ENCODE results near the gene ERI3.

ERI3 gene

DNA sequence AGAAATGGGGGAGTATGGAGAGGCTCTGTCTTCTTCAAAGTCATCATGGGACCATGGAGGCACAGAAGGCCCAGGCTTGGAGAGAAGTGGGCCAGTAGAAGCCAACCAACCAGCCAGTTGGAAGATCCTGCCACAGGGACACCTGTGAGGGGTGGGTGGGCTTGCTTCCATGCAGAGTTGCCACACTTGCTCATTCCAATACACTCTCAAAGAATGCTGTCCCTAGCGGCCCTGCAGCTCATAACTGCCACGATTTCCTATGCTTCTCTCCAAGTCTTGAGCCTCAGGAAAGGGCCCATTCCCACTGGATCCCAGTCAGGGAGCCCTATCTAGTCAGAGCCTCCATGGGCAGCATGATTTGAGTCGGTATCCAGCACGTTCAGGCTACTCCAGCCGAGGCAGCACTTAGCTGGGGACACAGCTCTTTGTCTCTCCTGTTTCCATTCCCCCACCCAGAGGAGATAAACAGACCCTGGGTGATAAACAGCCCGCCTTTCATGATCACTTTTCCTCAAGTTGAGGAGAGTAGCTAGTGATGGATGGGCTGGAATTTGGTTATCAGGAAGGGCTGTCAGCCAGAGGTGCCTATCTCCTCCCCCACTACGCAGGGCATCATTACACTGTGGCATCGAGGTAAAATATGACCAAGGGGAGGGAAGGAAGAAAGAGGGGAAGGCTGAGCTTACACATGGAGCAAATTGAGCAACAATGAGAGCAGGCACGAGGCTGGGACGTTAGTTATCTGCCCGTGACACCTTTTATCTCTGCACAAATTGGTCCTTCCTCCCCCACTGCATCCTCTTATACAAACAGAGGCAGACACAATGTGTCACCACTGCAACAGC, 64.6 kb downstream of the ERI3 start:
- peaks cover 14% of the 10 kb centered on the region for H3K36me3 Mint-ChIP-seq
- no peak overlapping the region for H3K27ac Mint-ChIP-seq
- no peaks in the 10 kb centered on the region for H3K9me3 Mint-ChIP-seq (ENCODE audit: low read depth)

DNA sequence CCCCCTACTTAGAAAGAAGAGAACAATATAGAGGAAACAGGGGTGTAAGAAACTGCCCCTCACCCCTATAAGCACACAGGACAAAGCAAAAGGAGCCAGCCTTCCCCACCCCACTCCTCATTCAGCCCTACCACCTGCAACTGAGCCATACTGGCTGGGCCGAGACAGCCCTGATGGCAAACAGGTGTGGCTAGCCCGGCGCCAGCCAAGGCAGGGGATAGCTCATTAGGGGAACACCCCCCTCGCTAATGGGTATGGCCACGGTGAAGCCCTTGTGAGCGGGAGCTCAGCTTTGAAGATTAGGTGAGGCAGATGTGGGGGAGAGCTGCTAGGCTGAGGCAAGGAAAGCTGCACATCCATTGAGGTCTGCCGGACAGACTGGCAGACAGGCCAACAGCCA, 65.5 kb downstream of the ERI3 start:
- Mint-ChIP-seq H3K27me3 (no peaks in the 10 kb centered on the region), H3K36me3 (peaks cover 16% of the 10 kb centered on the region), H3K4me1 (ENCODE audit: low read depth) (no peaks in the 10 kb centered on the region), H3K4me3 (no peak overlapping the region), H3K9me3 (ENCODE audit: low read depth) (no peaks in the 10 kb centered on the region), H3K27ac (no peak overlapping the region)

More for the DNA sequence above, 64.6 kb downstream of the ERI3 start:
- no peaks in the 10 kb centered on the region for H3K27me3 Mint-ChIP-seq
- no peak overlapping the region for H3K4me3 Mint-ChIP-seq
- H3K4me1 Mint-ChIP-seq (ENCODE audit: low read depth), result no peaks in the 10 kb centered on the region

DNA sequence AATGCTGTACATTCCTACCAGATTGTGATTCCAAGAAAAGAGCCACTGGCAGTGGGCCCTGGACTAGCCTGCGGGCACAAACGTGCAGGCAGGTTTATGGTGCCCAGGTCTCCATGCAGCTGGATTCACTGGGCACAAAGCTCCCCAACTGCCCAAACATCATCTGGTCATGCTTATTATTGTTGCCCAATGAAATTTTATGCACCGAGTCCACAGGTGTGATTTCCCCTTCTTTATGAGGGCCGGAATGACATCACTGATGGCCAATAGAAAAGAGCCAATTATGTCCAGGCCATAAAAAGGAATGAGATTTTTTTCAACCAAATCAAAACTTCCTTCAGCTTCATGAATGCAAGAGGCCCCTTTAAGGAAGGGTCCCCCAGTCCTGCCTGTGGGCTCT, 66.2 kb downstream of the ERI3 start:
- Mint-ChIP-seq H3K4me1 (ENCODE audit: low read depth) (no peaks in the 10 kb centered on the region), H3K9me3 (ENCODE audit: low read depth) (no peaks in the 10 kb centered on the region), H3K27me3 (no peaks in the 10 kb centered on the region), H3K36me3 (peaks cover 17% of the 10 kb centered on the region), H3K4me3 (no peak overlapping the region), H3K27ac (no peak overlapping the region)

DNA sequence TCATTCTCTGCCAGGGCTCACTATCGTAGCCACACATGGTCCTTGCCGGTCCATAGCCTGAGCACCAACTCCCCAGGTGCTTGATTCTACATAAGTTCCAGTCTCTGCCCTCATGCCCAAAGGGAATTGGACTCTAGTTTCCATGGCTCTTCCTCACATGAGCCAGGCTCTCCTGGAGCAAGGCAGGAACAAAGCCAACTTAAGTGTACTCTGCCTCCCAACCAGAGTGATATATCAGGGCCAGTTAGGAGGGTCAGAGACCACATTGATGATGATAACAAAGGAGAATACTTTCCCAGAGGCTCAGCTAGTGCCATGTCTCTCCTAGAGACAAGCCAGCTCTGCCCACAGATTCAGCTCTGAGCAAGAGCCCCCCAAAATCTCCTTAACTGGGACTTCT, 70.9 kb downstream of the ERI3 start:
- H3K27ac Mint-ChIP-seq, result no peak overlapping the region
- peaks cover 15% of the 10 kb centered on the region for H3K36me3 Mint-ChIP-seq
- H3K4me1 Mint-ChIP-seq (ENCODE audit: low read depth), result no peaks in the 10 kb centered on the region
- no peaks in the 10 kb centered on the region for H3K27me3 Mint-ChIP-seq
- no peak overlapping the region for H3K4me3 Mint-ChIP-seq
- no peaks in the 10 kb centered on the region for H3K9me3 Mint-ChIP-seq (ENCODE audit: low read depth)

DNA sequence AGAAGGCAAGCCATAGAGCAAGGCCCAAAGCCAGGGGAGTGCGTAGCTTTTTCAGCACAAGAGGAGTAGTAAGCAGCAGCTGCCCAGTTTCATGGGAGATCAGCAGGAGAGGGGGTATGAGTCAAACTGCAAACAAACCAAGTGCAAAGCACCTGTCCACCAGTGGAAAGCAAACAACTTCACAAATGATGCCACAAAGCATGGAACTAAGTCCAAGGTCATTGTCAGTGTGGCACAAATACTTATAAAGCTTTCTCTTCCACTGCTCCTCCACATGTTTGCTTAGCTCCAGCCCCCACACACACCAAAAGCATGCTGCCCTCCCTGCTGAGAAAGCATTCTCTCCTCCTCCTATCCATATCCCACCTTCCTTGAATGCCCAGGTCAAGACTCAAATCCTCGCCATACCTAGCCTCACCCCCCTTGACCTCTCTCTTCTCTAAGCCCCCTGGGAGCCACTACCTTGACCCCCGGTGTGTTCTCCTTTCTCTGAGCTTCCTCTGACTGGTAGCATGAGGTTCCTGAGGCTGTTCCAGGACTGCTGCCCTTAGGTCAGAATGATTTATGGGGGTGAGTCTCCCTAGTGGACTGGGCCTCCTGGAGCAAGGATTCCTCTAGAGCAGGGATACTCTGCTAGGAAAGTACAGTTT, 71.4 kb downstream of the ERI3 start:
- Mint-ChIP-seq H3K4me1 (ENCODE audit: low read depth) (no peaks in the 10 kb centered on the region), H3K27me3 (no peaks in the 10 kb centered on the region), H3K36me3 (peaks cover 15% of the 10 kb centered on the region), H3K27ac (no peak overlapping the region), H3K4me3 (no peak overlapping the region), H3K9me3 (ENCODE audit: low read depth) (no peaks in the 10 kb centered on the region)

DNA sequence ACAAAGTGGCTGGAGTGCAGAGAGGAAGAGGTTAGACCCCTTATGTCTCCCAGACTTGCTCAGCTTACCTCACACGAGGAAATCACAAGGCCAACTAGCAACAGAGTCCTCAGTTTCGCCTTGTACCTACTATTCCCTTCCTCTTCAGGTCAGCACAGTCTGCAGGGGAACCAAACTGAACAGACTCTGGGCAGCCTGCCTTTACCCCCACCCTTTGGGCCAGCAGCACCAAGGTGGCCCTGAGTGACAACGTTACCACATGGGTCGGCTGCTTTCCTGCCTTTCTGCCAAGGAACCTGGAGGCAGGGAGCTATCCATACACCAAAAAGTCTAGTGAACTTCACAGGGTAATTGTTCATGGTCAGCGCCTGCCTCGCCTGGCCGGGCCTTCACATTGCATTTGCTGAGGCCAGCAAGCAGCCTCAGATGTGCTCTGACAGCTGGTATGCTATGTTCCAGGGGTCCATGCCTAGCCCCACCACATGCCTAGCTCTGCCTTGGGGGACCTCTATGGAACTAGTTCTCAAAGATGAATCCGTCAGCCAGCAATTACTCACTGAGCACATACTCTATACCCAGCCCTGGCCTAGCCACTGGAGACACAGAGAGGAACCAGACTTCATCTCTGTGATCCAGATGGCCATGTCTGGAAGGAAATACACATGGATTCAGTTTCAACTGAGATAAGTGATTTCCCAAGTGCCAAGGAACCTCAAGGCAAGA, 72.2 kb downstream of the ERI3 start:
- Mint-ChIP-seq H3K4me1 (ENCODE audit: low read depth) (no peaks in the 10 kb centered on the region), H3K36me3 (peaks cover 13% of the 10 kb centered on the region), H3K27me3 (no peaks in the 10 kb centered on the region), H3K9me3 (ENCODE audit: low read depth) (no peaks in the 10 kb centered on the region), H3K4me3 (no peak overlapping the region), H3K27ac (no peak overlapping the region)

DNA sequence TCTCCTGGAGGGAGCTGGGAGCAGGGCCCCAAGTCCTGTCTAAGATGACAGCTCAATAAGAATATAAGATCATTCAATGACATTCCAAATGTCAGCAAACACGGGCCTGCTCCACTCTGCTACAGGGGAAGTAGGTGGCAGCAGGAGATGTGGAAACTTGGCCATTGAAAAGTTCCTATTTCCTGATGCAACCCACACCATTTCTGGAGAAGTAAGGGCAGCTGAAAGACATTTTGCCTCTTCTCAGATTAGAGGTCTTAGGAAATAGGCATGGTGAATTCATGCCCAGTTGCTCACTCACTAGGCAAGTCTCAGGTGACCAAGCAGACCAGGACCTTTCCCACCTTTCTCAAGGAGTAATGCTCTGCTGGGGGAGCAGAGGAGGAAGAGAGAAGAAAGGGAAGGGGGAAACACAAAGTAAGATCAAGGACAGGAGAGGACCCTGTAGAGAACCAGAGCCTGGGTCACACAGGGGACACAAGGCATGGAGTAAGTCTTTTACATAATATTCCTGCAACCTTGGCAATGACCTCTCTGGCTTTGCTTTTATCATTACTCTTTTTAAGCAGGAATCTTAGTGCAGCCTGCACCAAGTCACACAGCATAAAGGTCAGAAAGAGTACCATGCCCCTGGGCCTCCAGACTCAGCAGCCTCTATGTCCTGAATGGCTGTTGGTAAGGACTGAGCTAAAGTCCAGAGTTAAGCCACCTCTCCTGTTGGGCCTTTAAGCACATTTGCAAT, 72.9 kb downstream of the ERI3 start:
- H3K27ac Mint-ChIP-seq, result no peak overlapping the region
- peaks cover 13% of the 10 kb centered on the region for H3K36me3 Mint-ChIP-seq
- H3K4me1 Mint-ChIP-seq (ENCODE audit: low read depth), result no peaks in the 10 kb centered on the region
- no peaks in the 10 kb centered on the region for H3K9me3 Mint-ChIP-seq (ENCODE audit: low read depth)
- no peaks in the 10 kb centered on the region for H3K27me3 Mint-ChIP-seq
- H3K4me3 Mint-ChIP-seq, result no peak overlapping the region

DNA sequence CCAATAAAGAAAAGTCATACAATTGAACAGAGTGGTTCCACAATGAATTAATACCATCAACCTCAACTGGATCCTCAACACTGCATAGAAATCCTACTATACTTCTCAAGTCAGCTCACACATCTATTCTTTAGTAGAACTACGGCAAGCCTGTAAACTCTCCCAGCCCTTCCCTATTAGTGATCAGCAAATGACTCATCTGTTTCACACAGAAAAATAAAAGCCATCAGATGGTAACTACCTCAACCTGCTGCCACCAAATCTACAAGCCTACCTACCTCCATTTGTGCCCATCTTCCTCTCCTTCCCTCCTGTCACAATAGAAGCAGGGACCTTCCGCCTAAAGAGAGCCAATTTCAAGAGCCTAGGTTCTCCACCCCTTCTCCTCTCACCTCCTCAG, 78.2 kb downstream of the ERI3 start:
- H3K4me1 Mint-ChIP-seq (ENCODE audit: low read depth), result peaks cover 18% of the 10 kb centered on the region
- no peaks in the 10 kb centered on the region for H3K27me3 Mint-ChIP-seq

DNA sequence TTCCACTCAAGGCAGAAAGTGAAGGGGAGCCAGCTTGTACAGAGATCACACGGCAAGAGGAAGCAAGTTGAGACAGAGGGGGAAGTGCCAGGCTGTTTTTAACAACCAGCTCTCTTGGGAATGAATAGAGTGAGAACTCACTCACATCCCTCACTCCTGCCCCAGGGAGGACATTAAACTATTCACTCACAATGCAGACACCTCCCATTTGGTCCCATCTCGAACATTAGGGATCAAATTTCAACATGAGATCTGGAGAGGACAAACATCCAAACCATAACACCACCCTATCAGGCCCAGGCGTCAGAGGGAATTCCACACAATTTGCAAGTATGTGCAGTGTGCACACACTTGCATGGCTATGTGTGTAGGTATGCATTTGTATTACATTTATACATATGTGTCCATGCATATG, 79.1 kb downstream of the ERI3 start:
- Mint-ChIP-seq H3K27ac (no peak overlapping the region), H3K36me3 (peaks cover 4% of the 10 kb centered on the region), H3K27me3 (no peaks in the 10 kb centered on the region), H3K4me3 (no peak overlapping the region), H3K9me3 (ENCODE audit: low read depth) (no peaks in the 10 kb centered on the region), H3K4me1 (ENCODE audit: low read depth) (peaks cover 18% of the 10 kb centered on the region)

More for the DNA sequence above, 78.2 kb downstream of the ERI3 start:
- Mint-ChIP-seq H3K9me3 (ENCODE audit: low read depth) (no peaks in the 10 kb centered on the region), H3K27ac (no peak overlapping the region), H3K36me3 (no peaks in the 10 kb centered on the region), H3K4me3 (no peak overlapping the region)

DNA sequence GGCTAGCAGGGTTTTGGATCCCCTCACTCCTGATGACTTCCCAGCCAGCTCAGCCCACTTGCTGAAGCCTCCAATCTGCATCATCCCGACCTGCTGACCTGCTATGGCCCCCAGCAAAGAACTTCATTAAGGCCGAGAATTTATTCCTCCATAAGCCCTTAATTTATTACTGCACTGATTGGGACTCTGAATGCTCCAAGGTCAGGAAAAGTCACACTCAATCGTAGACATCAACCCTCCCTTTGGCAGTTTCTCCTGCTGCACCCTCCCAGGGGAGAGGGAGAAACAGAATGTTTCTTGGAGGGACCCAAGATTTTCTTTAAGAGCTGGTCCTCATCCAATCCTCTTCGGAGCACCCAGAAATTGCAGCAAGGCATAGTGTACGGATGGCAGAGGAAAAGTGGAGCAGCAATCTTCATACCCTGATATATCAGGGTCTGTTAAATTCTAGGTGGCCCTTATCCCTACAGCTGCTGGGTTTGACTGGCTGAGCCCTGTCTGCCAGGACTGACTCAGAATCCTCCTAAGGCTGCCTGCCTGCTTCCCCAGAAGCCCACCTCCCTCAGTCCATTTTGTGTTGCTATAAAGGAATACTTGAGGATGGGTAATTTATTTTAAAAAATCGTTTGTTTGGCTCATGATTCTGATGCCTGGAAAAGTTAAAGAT, 79.6 kb downstream of the ERI3 start:
- no peak overlapping the region for H3K4me3 Mint-ChIP-seq
- no peak overlapping the region for H3K27ac Mint-ChIP-seq
- no peaks in the 10 kb centered on the region for H3K9me3 Mint-ChIP-seq (ENCODE audit: low read depth)
- H3K36me3 Mint-ChIP-seq, result peaks cover 4% of the 10 kb centered on the region
- peaks cover 18% of the 10 kb centered on the region for H3K4me1 Mint-ChIP-seq (ENCODE audit: low read depth)
- H3K27me3 Mint-ChIP-seq, result no peaks in the 10 kb centered on the region

DNA sequence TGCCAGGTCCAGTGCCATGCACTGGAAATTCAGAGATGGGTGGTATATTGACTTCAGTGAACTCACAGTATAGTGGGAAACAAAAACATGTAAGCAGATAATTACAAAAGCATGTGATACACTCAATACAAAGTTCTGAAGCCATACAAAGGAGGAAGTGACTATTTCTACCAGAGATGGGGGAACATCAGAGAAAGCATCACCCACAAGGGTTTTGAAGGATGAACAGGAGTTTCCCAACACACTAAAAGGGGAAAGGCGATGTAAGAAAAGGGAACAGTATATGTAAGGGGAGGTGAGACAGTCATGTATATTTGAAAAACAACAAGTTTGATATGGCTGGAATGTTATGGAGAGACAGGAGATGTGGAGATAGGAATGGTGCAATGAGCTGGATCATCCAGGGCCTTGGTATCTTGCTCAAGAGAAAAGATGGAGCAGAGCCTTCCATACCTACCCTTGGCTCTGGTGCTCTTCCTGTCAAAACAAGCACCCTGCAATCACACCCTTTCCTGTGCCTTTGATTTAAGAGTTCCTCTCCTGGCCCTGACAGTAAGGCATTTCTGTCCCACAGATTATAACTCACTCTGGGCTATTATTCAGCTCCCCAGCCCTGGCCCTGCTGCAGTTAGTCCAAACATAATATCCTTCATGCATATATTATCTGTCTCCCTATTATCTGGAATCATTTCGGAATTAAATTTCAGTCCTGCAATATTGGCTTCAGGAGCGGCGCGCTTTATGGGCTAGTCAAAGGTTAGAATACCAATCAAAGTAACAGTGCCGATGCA, 81.3 kb downstream of the ERI3 start:
- no peak overlapping the region for H3K4me3 Mint-ChIP-seq
- H3K27ac Mint-ChIP-seq, result no peak overlapping the region
- H3K36me3 Mint-ChIP-seq, result peaks cover 4% of the 10 kb centered on the region
- H3K9me3 Mint-ChIP-seq (ENCODE audit: low read depth), result no peaks in the 10 kb centered on the region
- H3K27me3 Mint-ChIP-seq, result no peaks in the 10 kb centered on the region
- H3K4me1 Mint-ChIP-seq (ENCODE audit: low read depth), result peaks cover 18% of the 10 kb centered on the region

DNA sequence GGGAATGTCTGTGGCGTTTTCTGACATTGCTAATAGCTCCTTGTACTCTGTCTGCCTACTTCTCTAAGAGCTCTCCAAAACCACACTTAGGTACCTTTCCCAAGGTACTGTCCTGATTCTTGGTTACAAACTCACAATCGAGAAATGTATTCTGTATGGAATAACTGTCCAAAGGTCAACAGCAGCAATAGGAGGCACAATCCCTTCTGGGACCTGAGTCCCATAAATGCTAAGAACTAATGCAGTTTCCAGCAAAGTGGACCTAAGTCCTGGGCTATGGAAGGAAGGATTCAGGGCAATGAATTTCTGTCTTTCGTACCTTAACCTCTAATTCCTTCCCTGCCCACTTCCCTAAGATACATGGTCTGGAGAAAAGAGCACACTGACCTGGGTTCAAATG, 82.1 kb downstream of the ERI3 start:
- Mint-ChIP-seq H3K36me3 (peaks cover 4% of the 10 kb centered on the region), H3K9me3 (ENCODE audit: low read depth) (no peaks in the 10 kb centered on the region), H3K27me3 (no peaks in the 10 kb centered on the region), H3K27ac (no peak overlapping the region), H3K4me3 (no peak overlapping the region), H3K4me1 (ENCODE audit: low read depth) (peaks cover 18% of the 10 kb centered on the region)

DNA sequence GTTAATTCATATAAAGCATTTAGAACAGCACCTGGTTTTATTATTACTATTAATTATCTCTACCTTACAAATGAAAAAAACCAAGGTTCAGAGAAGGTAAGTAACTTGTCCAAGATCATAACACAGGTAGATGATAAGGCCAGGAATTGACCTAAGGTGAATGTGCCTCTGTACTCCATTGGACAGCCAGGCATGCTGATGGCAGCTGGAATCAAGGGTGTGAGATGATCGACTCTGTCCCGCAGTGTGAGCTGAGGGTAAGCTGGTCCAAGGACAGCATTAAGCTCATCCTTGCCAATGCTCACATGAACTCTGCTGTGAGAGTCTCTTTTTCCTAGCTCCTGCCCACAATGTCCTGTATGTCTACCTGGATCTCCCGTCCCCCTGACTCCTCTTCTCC, 83.4 kb downstream of the ERI3 start:
- Mint-ChIP-seq H3K4me3 (no peak overlapping the region), H3K36me3 (peaks cover 4% of the 10 kb centered on the region), H3K27ac (no peak overlapping the region), H3K27me3 (no peaks in the 10 kb centered on the region), H3K9me3 (ENCODE audit: low read depth) (no peaks in the 10 kb centered on the region), H3K4me1 (ENCODE audit: low read depth) (peaks cover 18% of the 10 kb centered on the region)

All from activated naive CD8-positive, alpha-beta T cell (primary cell).